ENCODE measurements around the gene BEGAIN.

The BEGAIN gene

GRCh38 chr14:100587086-100587762 lies at the start of gene BEGAIN:
Gene BEGAIN (minus strand): TSS chr14:100587417. CDS start chr14:100587290, 127 bp downstream.
- DNase-seq (ENCODE audit: low spot score), result no peak

GRCh38 chr14:100636559-100636958 lies 49.3 kb upstream of the BEGAIN start:
- DNase-seq (ENCODE audit: low spot score), result no peak

GRCh38 chr14:100634026-100634425 lies 46.8 kb upstream of the BEGAIN start:
- no peak for DNase-seq (ENCODE audit: low spot score)

- no peak for DNase-seq (ENCODE audit: low spot score)
Observed at GRCh38 chr14:100633406-100633805, 46.2 kb upstream of the BEGAIN start.

- DNase-seq (ENCODE audit: low spot score), result no peak
Observed at GRCh38 chr14:100629696-100630095, 42.5 kb upstream of the BEGAIN start.

GRCh38 chr14:100629098-100629497 lies 41.9 kb upstream of the BEGAIN start:
- DNase-seq (ENCODE audit: low spot score), result no peak

GRCh38 chr14:100628225-100628624 lies 41.0 kb upstream of the BEGAIN start:
- DNase-seq (ENCODE audit: low spot score), result no peak

- no peak for DNase-seq (ENCODE audit: low spot score)
Observed at GRCh38 chr14:100626614-100627013, 39.4 kb upstream of the BEGAIN start.

GRCh38 chr14:100623961-100624360 lies 36.7 kb upstream of the BEGAIN start:
- DNase-seq (ENCODE audit: low spot score), result no peak

- no peak for DNase-seq (ENCODE audit: low spot score)
Observed at GRCh38 chr14:100623557-100623956, 36.3 kb upstream of the BEGAIN start.

- no peak for DNase-seq (ENCODE audit: low spot score)
Observed at GRCh38 chr14:100622708-100623485, 35.7 kb upstream of the BEGAIN start.

GRCh38 chr14:100622224-100622623 lies 35.0 kb upstream of the BEGAIN start:
- DNase-seq (ENCODE audit: low spot score), result no peak

GRCh38 chr14:100621806-100622205 lies 34.6 kb upstream of the BEGAIN start:
- no peak for DNase-seq (ENCODE audit: low spot score)

- no peak for DNase-seq (ENCODE audit: low spot score)
Observed at GRCh38 chr14:100620255-100621100, 33.3 kb upstream of the BEGAIN start.

GRCh38 chr14:100619396-100620254 lies 32.4 kb upstream of the BEGAIN start:
- DNase-seq (ENCODE audit: low spot score), result no peak

GRCh38 chr14:100618763-100619320 lies 31.6 kb upstream of the BEGAIN start:
- DNase-seq (ENCODE audit: low spot score), result no peak

GRCh38 chr14:100618318-100618693 lies 31.1 kb upstream of the BEGAIN start:
- DNase-seq (ENCODE audit: low spot score), result no peak

- DNase-seq (ENCODE audit: low spot score), result no peak
Observed at GRCh38 chr14:100617410-100618317, 30.4 kb upstream of the BEGAIN start.

GRCh38 chr14:100616854-100617409 lies 29.7 kb upstream of the BEGAIN start:
- DNase-seq (ENCODE audit: low spot score), result no peak

Data from CD4-positive, alpha-beta T cell treated with Interleukin-2 at 100 ng/mL for 4 hours (primary cell).